Ureter (tissue), 1 donor: Measurements from ENCODE around the gene GABRG3. TPM values are rescaled to one million over a fixed set of nuclear protein-coding genes. Genes with fewer than 3 reads are reported as not detected.
"Not testable (repeated sequence)": the region's sequence is repeated elsewhere in the genome, so short reads cannot be mapped to it uniquely, and the experiment has no call there.

ENCODE experiments used
- DNase-seq: peaks from one replicate; pipeline ENCODE4 v3.0.0-alpha.2; 2020; ENCODE audit warnings: low spot score
- total RNA-seq: library from RNA; stranded (reverse); gene quantifications from one replicate; pipeline ENCODE4 v1.2.4, GENCODE V29; 2023
- donor health status: DM: yes; HTN: yes; CAD: no.

Gene GABRG3
- total RNA-seq, 1 donor from 2014 or later: 1.6 TPM

- DNase-seq: no peak
Measured at GRCh38 chr15:27330326-27330725, 359.3 kb downstream of the GABRG3 start.

DNA sequence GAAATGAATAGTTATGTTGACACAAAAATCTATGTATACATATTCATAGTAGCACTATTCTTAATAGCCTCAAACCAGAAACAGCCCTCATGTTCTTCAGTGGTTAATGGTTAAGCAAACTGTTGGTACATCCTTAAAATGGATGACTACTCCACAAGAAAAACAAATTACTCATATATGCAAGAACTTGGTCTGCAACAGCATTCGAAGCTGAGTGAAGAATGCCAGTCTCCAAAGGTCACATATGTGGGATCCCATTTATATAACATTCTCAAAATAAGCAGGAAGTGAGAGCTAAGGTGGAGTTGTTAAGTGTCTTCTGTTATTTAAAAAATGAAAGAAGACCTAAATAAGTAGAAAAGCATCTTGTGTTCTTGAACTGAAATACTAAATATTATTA lies 365.7 kb downstream of the GABRG3 start:
- no peak for DNase-seq

- DNase-seq: no peak
Measured at GRCh38 chr15:27339138-27339537, 368.2 kb downstream of the GABRG3 start.

DNA sequence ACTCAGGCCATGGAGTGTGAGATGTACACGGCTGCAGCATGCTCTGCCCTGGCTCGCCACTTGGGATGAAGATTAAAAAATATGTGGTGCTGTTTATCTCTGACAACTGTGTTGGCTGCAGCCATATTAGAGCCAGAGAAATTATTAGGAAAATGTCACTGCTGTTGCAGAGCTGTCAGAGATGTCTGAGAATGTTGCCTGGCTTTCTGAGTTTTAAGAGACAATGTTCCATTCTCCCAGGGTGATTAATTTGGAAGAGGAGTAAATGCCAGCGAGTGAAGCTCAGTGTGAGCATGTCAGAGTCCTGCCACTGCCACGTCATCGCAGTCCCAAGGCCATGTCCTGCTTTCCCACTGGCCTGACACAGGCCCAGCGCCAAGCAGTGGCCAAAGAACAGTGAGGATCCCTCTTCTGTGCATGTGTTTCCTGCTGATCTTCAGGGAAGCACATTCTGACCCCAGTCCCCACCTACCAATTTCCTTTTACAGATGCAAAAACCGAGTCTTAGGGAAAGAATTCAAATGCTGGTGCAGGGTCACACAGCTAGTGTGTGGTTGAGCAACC lies 370.9 kb downstream of the GABRG3 start:
- no peak for DNase-seq

DNA sequence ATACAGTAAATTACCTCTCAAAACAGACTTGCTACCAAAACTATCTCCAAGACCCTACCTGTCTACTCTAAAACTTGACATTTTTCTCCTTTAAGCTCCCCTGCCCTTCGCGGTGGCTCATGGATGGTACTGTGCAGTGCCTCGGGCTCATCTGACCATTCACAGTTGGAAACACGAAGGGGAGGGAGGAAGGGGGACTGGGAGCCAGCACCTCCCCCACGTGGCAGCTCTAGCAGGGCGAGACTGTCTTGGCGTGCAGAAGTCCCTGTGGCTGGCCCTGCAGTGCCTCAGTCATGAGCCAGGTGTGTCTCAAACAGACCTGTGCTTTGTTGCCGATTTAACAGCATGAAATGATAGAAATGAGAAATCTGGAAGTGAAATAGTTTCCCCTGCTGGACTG lies 372.0 kb downstream of the GABRG3 start:
- DNase-seq: no peak

DNA sequence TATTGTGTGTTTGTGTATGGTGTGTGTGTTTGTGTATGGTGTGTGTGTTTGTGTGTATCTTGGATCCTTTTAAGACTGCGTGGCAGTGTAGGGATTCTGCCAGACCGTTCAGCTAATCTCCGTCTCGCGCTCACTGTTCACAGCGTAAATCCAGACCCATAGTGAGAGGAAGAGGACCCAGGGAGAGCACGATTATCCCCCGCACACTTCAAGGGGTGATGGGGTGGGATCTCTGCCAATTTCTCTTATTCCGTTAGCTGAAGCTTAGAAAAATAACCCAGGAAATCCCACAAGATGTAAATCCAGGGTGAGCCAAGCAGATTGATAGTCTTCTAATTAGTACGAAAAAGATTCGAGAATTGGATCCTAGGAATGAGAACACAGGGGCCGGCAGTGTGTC lies 381.2 kb downstream of the GABRG3 start:
- no peak for DNase-seq

DNA sequence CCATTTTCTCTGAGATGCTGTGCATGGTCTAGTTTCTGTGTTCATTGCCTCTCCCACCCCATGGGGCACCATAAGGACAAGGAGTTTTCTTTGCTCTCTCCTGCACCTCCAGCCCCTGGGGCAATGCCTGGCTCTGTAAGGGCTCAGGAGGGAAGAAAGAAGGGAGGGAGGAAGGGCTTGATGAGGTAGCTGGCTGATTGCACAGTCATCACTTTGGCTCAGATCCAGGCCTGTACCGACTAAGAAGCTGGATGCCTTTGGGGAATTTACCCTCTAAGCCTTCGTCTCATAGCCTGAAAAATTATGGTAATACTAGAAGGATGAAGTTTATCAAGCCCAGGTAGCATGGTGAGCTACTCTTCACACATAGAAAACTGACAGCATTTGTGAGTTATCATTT lies 382.9 kb downstream of the GABRG3 start:
- no peak for DNase-seq

- no peak for DNase-seq
Measured at GRCh38 chr15:27358751-27359434, 387.9 kb downstream of the GABRG3 start.

GRCh38 chr15:27359586-27359985 lies 388.6 kb downstream of the GABRG3 start:
- DNase-seq: no peak

- DNase-seq: no peak
Measured at GRCh38 chr15:27360316-27360715, 389.3 kb downstream of the GABRG3 start.

DNA sequence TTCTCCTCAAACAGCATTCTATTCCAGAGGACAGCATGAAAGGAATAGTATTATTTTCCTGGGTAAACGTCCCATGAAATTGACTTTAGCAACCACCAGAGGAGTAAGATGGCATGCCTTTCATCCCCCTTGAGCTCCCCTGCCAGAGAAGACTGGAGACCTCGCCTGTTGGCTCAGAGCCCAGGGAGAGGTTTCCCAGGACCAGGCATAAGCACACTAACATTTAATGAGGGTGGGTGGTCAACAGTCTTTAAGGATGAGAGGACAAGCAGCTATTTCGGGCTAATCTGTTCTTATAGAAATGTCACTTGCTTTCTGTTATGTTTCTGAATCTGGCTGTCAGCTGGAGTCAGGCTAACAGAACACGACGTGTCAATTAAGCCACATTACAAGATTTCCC lies 390.5 kb downstream of the GABRG3 start:
- DNase-seq: no peak

DNA sequence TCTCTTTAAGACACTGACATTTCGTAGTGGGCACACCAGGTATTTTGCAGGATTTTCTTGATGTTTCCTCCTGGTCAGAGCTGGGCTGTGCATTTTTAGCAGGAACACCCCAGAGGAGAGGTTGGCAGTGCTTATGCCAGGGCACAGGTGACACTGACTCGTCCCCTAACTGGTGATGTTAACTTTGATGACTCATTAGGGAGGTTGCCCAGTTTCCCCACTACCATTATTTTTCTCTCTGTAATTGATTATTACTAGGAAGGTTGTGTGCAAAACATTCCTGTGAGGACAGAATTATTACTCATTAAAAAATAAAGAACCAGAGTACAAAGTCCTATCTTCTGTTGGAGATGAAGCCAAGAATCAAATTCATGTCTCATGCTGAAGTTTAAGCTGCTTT lies 394.5 kb downstream of the GABRG3 start:
- DNase-seq: no peak

DNA sequence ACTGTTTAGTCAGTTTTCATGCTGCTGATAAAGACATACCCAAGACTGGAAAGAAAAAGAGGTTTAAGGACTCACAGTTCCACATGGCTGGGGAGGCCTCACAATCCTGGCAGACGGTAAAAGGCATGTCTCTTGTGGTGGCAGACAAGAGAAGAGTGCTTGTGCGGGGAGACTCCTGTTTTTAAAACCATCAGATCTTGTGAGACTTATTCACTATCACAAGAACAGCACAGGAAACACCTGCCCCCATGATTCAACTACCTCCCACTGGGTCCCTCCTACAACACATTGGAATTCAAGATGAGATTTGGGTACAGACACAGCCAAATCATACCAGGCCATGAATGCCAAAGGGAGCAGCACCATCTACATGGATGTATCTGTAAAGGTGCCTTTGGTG lies 406.4 kb downstream of the GABRG3 start:
- not testable (repeated sequence) for DNase-seq

DNA sequence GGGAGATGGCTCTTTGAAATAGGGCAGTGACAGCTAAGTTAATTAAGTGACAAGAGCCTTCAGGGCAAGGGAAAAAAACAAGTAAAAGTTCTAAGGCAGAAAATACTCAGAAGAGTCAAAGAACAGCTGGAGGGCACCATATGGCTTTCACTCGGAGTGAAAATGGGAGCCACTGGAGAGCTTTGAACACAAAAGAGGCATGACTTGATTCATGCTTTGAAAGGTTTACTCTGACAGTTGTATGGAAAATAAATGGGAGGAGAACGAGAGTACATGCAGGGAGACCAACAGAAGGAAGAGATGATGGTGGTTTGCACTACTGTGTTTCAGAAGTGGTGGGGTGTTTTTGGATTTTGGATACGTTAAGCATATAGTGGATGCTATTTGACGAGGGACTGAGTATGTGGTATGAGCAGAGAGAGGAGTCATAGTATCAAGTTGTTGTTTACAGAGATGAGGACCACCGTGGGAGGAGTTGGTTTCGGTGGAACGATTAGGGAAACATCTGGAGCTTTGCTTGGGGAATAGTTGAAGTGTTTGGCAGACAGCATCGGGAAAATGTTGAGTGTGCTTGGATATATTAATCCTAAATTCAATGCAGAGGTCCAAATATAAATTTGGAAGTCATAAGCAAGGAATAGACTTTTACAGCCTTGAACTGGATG lies 411.5 kb downstream of the GABRG3 start:
- DNase-seq: no peak

- DNase-seq: no peak
Measured at GRCh38 chr15:27383726-27384125, 412.7 kb downstream of the GABRG3 start.

DNA sequence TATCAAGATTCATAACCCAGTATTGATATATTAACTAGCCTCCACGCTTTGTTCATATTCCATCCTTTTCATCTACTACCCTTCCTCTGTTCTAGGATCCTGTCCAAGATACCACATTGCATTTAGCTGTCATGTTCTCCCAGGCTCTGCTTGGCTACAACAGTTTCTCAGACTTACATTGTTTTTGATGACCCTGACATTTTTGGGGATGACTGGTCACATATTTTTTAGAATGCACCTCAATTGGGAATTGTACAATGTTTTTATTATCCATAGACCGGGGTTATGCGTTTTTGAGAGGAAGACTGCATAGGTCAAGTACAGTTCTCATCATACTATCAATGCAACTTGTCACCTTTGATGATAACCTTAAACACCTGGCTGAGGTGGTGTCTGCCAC lies 421.2 kb downstream of the GABRG3 start:
- no peak for DNase-seq

DNA sequence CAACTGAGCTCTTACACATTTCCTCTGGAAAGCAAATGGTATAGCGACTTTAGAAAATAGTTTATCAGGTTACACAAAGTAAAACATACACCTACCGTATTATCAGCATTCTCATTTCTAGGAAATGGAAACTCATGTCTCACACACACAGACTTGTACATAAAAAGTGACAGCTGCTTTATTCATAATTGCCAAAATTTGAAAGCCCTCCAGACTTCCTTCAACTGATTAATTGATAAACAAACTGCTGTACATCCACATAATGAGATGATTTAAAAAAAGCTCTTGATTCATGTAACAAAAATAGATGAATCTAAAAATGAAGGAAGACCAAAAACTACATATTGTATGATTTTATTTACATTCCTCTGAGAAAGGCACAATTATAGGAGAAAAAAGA lies 425.5 kb downstream of the GABRG3 start:
- no peak for DNase-seq

- no peak for DNase-seq
Measured at GRCh38 chr15:27396996-27397395, 426.0 kb downstream of the GABRG3 start.

DNA sequence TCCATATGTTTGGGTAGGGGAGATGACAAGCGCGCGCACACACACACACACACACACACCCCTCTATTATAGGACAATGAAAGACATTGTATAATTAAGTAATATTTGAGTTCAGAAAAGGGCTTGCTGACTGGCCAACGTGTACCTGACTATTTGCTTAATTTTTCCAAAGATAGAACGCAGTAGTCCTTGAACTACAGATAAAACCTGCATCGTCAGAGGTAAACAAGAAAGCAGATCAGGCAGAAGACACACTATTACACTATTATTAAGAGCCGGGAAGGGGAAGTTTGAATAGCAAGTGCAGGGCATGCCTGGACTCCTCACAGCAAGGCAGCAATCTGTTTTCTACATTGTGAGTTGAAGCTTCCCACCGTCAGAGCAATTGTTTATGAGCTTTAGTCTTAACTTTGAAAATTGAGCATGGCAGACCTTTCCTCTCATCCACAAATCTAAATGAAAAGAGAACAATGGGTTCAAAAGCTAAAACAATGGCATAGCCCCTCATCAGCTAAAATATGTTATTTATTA lies 427.7 kb downstream of the GABRG3 start:
- no peak for DNase-seq

GRCh38 chr15:27399241-27399640 lies 428.3 kb downstream of the GABRG3 start:
- DNase-seq: no peak

- DNase-seq: no peak
Measured at GRCh38 chr15:27401471-27401870, 430.5 kb downstream of the GABRG3 start.

DNA sequence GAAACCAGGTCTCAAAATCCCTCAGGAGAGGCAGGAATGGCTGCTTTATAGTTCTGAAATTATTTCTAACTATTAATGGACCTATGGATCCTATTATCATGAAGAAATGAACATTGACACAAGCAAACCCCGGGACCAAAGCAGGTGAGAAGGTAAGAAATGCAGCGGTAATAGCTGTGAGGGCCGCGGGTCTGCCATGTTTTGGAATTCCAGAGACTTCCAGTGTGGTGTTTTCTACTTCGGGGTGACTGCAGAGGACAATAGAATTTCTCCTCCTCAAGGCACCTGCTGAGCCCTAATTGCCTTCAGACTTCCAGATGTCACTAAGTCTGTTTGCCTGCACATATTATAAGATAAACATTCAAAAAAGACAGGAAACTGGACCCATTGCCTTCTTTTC lies 437.4 kb downstream of the GABRG3 start:
- DNase-seq: no peak

DNA sequence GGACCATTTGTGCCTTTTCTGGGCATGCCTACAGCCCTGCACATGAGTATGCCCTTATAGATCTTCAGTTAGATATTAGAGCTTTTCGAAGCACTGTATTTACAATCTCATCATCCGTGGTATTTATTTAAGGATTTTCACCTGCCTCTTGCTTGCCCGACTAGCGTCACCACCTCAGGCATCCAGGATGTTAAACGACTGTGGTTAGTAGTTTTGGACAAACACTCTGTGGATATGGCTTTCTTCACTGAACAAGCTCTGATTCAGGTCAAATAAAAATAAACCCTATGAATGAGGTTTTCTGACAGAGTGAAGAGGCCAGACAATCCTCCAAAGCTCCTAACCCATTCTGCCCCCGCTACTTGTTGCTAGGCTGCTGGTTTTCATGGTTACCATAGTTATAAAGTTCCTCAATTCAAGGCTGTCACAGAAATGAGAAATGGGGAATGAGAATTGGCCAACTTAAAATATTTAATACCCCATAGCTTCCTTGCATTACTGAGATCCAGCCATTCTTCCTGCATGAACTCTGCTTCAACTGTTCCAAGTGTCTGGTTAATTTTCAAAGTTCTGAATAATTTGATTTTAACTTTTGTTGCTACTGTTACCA lies 440.1 kb downstream of the GABRG3 start:
- DNase-seq: no peak
